ENCODE measurements around the gene PLCG2. TPM values are rescaled to one million over a fixed set of nuclear protein-coding genes. Genes with fewer than 3 reads are reported as not detected.

Gene PLCG2
- total RNA-seq, 2 donors from 2014 or later, result 11.6 to 30.9 TPM

DNA sequence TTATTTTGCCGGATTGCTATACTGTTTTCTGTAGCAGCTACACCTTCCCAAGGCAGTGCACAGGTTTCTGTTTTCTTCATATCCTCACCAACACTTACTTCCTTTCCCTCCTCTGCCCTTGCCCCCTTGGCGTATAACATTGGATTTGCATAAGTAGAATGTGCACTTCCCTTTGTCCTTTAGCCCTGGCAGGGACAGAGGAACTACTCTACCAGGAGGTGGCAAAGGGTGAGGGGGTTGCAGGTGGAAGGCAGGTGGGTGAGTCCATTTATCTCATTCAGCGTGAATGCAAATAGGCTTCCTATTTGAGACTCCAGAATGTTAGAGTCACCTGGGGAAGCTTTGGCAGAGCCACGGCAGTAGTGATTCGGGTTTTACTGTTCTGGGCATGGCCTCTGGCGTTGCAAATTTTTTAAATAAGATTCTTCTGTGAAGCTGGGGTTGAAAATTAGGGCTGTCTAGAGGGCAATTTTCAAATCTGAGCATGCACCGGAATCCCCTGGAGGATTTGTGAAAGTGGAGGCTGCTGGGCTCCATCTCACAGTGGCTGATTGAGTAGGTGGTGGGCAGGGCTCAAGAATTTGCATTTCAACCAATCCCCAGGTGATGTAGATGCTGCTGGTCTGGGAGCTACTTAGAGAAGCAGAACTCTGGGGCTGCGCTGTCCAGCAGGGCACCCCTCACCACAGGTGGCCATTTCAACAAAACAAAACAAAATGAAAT lies 84.7 kb downstream of the PLCG2 start:
- no peak for ATAC-seq (ENCODE audit: insufficient number of reproducible peaks, low FRiP score, low read depth)
- no peaks in the 10 kb centered on the region for H3K27me3 ChIP-seq (replicated peaks; ENCODE audit: insufficient read depth)

DNA sequence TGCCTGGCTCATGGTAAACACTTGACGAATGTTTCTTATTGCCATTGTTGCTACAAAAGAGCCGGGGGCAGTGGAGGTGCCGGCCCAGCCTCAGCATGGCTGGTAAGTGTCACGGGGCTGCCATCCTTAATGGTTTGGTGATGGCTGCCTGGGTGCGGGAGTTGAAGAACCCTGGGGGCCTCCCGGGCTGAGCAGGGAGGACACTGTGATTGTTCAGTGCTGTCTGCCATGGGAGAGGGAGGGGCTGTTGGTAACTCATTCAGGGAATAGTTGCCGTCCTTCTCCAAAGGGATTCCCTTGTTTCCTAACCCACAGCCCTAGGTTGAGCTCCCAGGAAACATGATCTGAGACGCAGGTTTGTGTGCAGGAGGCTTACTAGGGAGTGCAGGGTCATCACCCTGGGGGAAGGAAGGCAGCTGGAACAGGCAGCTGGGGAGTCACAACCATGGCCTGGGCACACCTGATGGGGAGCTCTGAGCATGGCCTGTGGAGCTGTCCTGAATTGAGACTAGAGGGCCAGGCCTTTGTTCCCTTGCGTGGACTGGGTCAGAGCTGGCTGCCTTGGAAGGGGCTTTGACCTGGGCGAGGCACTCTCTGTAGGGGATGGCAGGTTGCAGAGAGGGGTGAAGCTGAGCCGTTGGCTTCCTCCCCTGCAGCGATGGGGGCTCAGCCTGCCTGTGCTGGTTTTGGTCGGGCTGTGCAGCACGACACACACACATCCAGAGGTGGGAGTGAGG lies 85.7 kb downstream of the PLCG2 start:
- Histone ChIP-seq H3K4me3 (no peak overlapping the region), H3K4me1 (ENCODE audit: control insufficient read depth in 1 of 2, low read depth in 2 of 2) (no peaks in the 10 kb centered on the region), H3K27me3 (replicated peaks; ENCODE audit: insufficient read depth) (no peaks in the 10 kb centered on the region), H3K9me3 (no peaks in the 10 kb centered on the region), H3K36me3 (no peaks in the 10 kb centered on the region), H3K27ac (no peak overlapping the region)
- TF ChIP-seq, protein P1, sequence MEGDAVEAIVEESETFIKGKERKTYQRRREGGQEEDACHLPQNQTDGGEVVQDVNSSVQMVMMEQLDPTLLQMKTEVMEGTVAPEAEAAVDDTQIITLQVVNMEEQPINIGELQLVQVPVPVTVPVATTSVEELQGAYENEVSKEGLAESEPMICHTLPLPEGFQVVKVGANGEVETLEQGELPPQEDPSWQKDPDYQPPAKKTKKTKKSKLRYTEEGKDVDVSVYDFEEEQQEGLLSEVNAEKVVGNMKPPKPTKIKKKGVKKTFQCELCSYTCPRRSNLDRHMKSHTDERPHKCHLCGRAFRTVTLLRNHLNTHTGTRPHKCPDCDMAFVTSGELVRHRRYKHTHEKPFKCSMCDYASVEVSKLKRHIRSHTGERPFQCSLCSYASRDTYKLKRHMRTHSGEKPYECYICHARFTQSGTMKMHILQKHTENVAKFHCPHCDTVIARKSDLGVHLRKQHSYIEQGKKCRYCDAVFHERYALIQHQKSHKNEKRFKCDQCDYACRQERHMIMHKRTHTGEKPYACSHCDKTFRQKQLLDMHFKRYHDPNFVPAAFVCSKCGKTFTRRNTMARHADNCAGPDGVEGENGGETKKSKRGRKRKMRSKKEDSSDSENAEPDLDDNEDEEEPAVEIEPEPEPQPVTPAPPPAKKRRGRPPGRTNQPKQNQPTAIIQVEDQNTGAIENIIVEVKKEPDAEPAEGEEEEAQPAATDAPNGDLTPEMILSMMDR (IDR thresholded peaks at IDR 0.05), result no peak
- DNase-seq (ENCODE audit: low spot score), result no peak
- no peak for ATAC-seq (ENCODE audit: insufficient number of reproducible peaks, low FRiP score, low read depth)

More for the DNA sequence above, 84.7 kb downstream of the PLCG2 start:
- Histone ChIP-seq H3K4me1 (ENCODE audit: control insufficient read depth in 1 of 2, low read depth in 2 of 2) (no peaks in the 10 kb centered on the region), H3K36me3 (no peaks in the 10 kb centered on the region), H3K9me3 (no peaks in the 10 kb centered on the region), H3K4me3 (no peak overlapping the region), H3K27ac (no peak overlapping the region)
- no peak for DNase-seq (ENCODE audit: low spot score)
- TF ChIP-seq, protein P1 (IDR thresholded peaks at IDR 0.05), result no peak

DNA sequence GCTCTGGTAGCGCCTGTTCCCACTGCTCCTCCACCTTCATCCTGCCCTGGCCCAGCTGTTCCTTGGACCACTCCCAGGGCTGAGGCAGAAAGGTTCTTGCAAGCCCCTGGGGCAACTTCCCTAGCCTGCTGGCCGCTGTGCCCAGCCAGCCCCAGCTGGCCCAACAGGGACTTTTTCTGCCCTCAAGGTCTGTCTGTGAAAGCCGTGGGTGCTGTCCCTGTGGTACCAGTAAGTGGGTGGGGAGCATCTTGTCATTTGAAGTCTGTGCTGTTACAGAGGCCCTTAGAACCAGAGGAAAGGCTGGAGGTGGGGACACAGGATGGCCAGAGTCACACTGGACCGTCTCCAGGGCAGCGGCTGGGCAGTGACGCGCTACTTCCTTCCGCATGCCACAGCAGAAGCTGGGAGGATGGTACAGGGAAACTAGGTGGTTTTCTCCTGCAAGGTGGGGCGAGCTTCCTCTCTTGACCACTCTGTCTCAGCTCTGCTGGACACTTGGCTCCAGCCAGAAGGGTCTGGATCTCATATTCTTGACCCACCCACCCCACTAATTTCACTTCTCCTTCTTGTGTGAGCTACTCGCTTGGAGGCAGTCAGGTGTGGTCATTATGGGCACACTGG lies 87.8 kb downstream of the PLCG2 start:
- Histone ChIP-seq H3K27me3 (replicated peaks; ENCODE audit: insufficient read depth) (no peaks in the 10 kb centered on the region), H3K4me3 (no peak overlapping the region), H3K36me3 (no peaks in the 10 kb centered on the region), H3K4me1 (ENCODE audit: control insufficient read depth in 1 of 2, low read depth in 2 of 2) (no peaks in the 10 kb centered on the region), H3K27ac (peak overlapping the region in 1 of 2 donors; percentile 16), H3K9me3 (no peaks in the 10 kb centered on the region)
- TF ChIP-seq, protein P1 (IDR thresholded peaks at IDR 0.05), result no peak
- DNase-seq (ENCODE audit: low spot score) (no peak), ATAC-seq (ENCODE audit: insufficient number of reproducible peaks, low FRiP score, low read depth) (no peak)

DNA sequence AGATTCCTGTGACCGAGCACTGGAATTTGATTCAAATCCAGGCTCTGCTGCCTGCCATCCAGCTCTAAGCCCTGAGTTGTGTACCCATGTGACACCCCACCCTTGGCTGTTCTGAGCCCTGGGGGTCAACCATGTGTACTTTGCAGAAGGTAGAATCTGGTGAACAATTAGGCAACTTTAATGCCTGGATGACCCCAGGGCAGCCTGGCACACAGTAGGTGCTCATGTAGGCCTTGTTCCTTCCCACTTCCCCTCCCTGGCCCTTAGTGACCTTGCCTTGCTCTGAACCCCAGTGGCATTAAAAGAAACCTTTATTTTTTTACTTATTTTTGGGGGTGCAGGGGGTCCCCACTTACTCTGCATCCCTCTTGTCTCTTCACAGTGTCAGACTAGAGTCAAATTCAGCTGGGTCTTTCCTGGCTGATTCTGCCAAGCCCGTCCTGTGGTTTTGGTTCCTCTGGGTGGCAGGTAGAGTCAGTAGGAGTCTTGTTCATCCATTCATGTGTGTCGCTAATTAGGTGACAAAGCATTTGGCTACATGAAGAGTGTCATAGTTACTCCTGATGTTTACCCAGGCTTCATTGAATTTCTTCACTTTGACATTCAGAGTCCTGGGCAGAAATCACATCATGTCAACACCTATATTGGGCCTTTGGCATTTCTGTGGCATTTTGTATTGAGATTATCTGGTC lies 89.1 kb downstream of the PLCG2 start:
- H3K9me3 ChIP-seq, result no peaks in the 10 kb centered on the region
- H3K4me3 ChIP-seq, result no peak overlapping the region
- H3K4me1 ChIP-seq (ENCODE audit: control insufficient read depth in 1 of 2, low read depth in 2 of 2), result no peaks in the 10 kb centered on the region
- TF ChIP-seq, protein P1 (IDR thresholded peaks at IDR 0.05), result no peak
- ATAC-seq (ENCODE audit: insufficient number of reproducible peaks, low FRiP score, low read depth), result no peak
- DNase-seq (ENCODE audit: low spot score), result no peak
- no peak overlapping the region for H3K27ac ChIP-seq
- H3K36me3 ChIP-seq, result no peaks in the 10 kb centered on the region
- H3K27me3 ChIP-seq (replicated peaks; ENCODE audit: insufficient read depth), result no peaks in the 10 kb centered on the region

DNA sequence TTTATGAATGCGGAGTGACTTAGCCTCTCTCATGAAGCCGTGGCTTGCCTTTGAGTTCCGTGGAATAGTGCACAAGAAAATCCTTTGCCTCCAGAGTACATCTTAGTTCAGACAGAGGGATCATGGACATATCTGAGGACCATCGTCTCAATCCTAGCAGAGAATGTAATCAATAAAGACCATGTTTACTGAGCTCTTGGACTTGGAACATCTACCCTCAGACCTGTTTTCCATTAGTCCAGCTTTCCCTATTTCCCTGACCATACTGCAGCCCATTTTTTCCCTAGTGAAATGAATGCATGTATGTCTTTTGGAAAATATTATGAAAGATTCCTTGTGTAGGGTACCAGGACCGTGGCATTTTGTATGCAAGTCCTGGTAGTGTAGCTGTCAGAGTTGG lies 90.2 kb downstream of the PLCG2 start:
- DNase-seq (ENCODE audit: low spot score) (no peak), ATAC-seq (ENCODE audit: insufficient number of reproducible peaks, low FRiP score, low read depth) (no peak)
- H3K36me3 ChIP-seq, result no peaks in the 10 kb centered on the region
- no peaks in the 10 kb centered on the region for H3K4me1 ChIP-seq (ENCODE audit: control insufficient read depth in 1 of 2, low read depth in 2 of 2)
- H3K4me3 ChIP-seq, result no peak overlapping the region
- H3K27ac ChIP-seq, result no peak overlapping the region
- no peaks in the 10 kb centered on the region for H3K9me3 ChIP-seq
- no peaks in the 10 kb centered on the region for H3K27me3 ChIP-seq (replicated peaks; ENCODE audit: insufficient read depth)
- TF ChIP-seq, protein P1 (IDR thresholded peaks at IDR 0.05), result no peak
